Neural cell (in vitro differentiated cells): ENCODE results near the gene XRCC6. TPM values are rescaled to one million over a fixed set of nuclear protein-coding genes. Genes with fewer than 3 reads are reported as not detected.

ENCODE experiments used
- H2AFZ ChIP-seq: fragments of 200-600, 300-800 bp; sonication (generic), shearing (Covaris generic); 2 replicates; pipeline ENCODE4 v1.6.0; 2014; ENCODE audit warnings: low read depth, mild to moderate bottlenecking, antibody characterized with exemption, low read length, moderate library complexity
- H3F3A ChIP-seq: fragments of 200-600 bp; shearing (Covaris generic); 2 replicates; pipeline ENCODE4 v1.6.1; 2016; ENCODE audit warnings: mild to moderate bottlenecking, moderate library complexity, mixed read lengths, antibody characterized with exemption, low read length; ENCODE audit not compliant: insufficient read depth, poor library complexity, severe bottlenecking
- H3K27ac ChIP-seq: fragments of 200-600, 300-800 bp; sonication (generic), shearing (Covaris generic); 2 replicates; pipeline ENCODE4 v1.5.1; 2014; ENCODE audit warnings: mild to moderate bottlenecking, low read length, moderate library complexity
- H3K27me3 ChIP-seq: fragments of 300-800, 200-600 bp; sonication (generic), shearing (Covaris generic); 2 replicates; pipeline ENCODE4 v1.6.0; 2014; ENCODE audit warnings: mild to moderate bottlenecking, low read depth, low read length, moderate library complexity; ENCODE audit not compliant: insufficient read depth
- H3K36me3 ChIP-seq: fragments of 300-800, 200-600 bp; sonication (generic), shearing (Covaris generic); 2 replicates; pipeline ENCODE4 v1.5.1; 2014; ENCODE audit warnings: mild to moderate bottlenecking, antibody characterized with exemption, low read length, moderate library complexity; ENCODE audit not compliant: insufficient read depth
- H3K4me2 ChIP-seq: fragments of 300-800, 200-600 bp; sonication (generic), shearing (Covaris generic); 2 replicates; pipeline ENCODE4 v1.6.0; 2014; ENCODE audit warnings: mild to moderate bottlenecking, low read length
- H3K4me3 ChIP-seq: fragments of 300-800, 200-600 bp; sonication (generic), shearing (Covaris generic); 2 replicates; pipeline ENCODE4 v1.5.1; 2014; ENCODE audit warnings: mild to moderate bottlenecking, low read length, moderate library complexity
- H3K79me2 ChIP-seq: fragments of 200-600 bp; shearing (Covaris generic); replicated peaks from 2 replicates; pipeline ENCODE4 v1.6.0; 2014; ENCODE audit warnings: mild to moderate bottlenecking, low read length, moderate library complexity; ENCODE audit not compliant: insufficient read depth
- H3K9ac ChIP-seq: fragments of 300-800, 200-600 bp; sonication (generic), shearing (Covaris generic); 2 replicates; pipeline ENCODE4 v1.6.1; 2016; ENCODE audit warnings: mild to moderate bottlenecking, low read length, mixed read lengths
- H3K9me2 ChIP-seq: fragments of 200-600 bp; shearing (Covaris generic); 2 replicates; pipeline ENCODE4 v1.6.1; 2016; ENCODE audit warnings: mild to moderate bottlenecking, low read length, mixed read lengths; ENCODE audit not compliant: insufficient read depth
- H3K9me3 ChIP-seq: fragments of 200-600, 300-800 bp; sonication (generic), shearing (Covaris generic); 2 replicates; pipeline ENCODE4 v1.6.1; 2016; ENCODE audit warnings: mild to moderate bottlenecking, mixed run types, low read length, moderate library complexity, mixed read lengths
- H4K20me1 ChIP-seq: fragments of 200-600 bp; shearing (Covaris generic); 2 replicates; pipeline ENCODE4 v1.6.1; 2016; ENCODE audit warnings: mild to moderate bottlenecking, mixed run types; ENCODE audit not compliant: insufficient read depth
- CTCF ChIP-seq: fragments of 450-650 bp; IDR thresholded peaks from 2 replicates; pipeline ENCODE4 v1.5.1; 2014; ENCODE audit warnings: antibody characterized with exemption, mild to moderate bottlenecking, moderate library complexity; ENCODE audit not compliant: poor library complexity, severe bottlenecking
- EP300 ChIP-seq: fragments of 450-650 bp; conservative IDR thresholded peaks from 2 replicates; pipeline ENCODE4 v1.6.1; 2014; ENCODE audit warnings: antibody characterized with exemption, mild to moderate bottlenecking, moderate library complexity; ENCODE audit not compliant: poor library complexity, severe bottlenecking
- EZH2 ChIP-seq: fragments of 200-600, 300-800 bp; shearing (Covaris generic), sonication (generic); IDR thresholded peaks from 2 replicates; pipeline ENCODE4 v1.6.1; 2014; ENCODE audit warnings: antibody characterized with exemption, low read length, borderline replicate concordance, mild to moderate bottlenecking; ENCODE audit not compliant: insufficient read depth, poor library complexity, severe bottlenecking
- MXI1 ChIP-seq: fragments of 450-650 bp; conservative IDR thresholded peaks from 2 replicates; pipeline ENCODE4 v1.6.1; 2014; ENCODE audit warnings: antibody characterized with exemption, mild to moderate bottlenecking; ENCODE audit not compliant: poor library complexity, severe bottlenecking
- POLR2AphosphoS5 ChIP-seq: IDR thresholded peaks from 2 replicates; pipeline ENCODE4 v1.6.1; 2012
- RAD21 ChIP-seq: fragments of 450-650 bp; conservative IDR thresholded peaks from 2 replicates; pipeline ENCODE4 v1.6.1; 2014; ENCODE audit warnings: antibody characterized with exemption, mild to moderate bottlenecking, moderate library complexity
- SMC3 ChIP-seq: fragments of 450-650 bp; conservative IDR thresholded peaks from 2 replicates; pipeline ENCODE4 v1.6.1; 2014; ENCODE audit warnings: antibody characterized with exemption, mild to moderate bottlenecking, moderate library complexity; ENCODE audit not compliant: poor library complexity
- TAF1 ChIP-seq: IDR thresholded peaks from 2 replicates; pipeline ENCODE4 v1.6.1; 2012; ENCODE audit warnings: low read depth
- polyA plus RNA-seq: library from polyadenylated mRNA; depleted of rRNA; stranded (reverse); fragments of >200 nt; gene quantifications from 2 replicates; pipeline ENCODE4 v1.2.3, GENCODE V29; 2014
- TF ChIP-seq, protein P1 (sequence below): IDR thresholded peaks from 2 replicates; pipeline ENCODE4 v1.6.1; 2012; ENCODE audit warnings: borderline replicate concordance

XRCC6 gene
- polyA plus RNA-seq, 1 donor from 2014 or later = 398 TPM

DNA sequence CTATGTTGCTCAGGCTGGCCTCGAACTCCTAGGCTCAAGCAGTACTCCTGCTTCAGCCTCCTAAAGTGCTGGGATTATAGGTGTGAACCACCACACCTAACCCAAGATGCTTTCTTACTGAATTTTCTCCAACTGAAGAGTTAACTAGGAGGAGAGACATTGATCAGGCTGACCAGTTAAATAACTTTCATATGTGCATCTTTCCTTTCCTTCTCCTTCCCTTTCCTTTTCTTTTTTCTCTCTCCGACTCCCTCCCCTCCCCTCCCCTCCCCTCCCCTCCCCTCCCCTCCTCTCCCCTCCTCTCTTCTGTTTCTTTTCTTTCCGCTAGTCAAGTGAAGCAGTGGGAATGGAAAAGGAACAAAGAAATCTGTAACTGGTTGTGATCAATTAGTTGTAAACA, 26.7 kb downstream of the XRCC6 start:
- no peak overlapping the region for H3K9ac ChIP-seq
- H3K4me2 ChIP-seq = no peak overlapping the region
- TF ChIP-seq SMC3 = no peak
- H3K36me3 ChIP-seq = no peaks in the 10 kb centered on the region
- H3K27me3 ChIP-seq = no peaks in the 10 kb centered on the region
- H3K9me3 ChIP-seq = no peaks in the 10 kb centered on the region
- H3K9me2 ChIP-seq = no peaks in the 10 kb centered on the region
- no peaks in the 10 kb centered on the region for H4K20me1 ChIP-seq
- H3K79me2 ChIP-seq = peaks cover 1% of the 10 kb centered on the region
- no peak overlapping the region for H3K27ac ChIP-seq
- H3K4me3 ChIP-seq = no peak overlapping the region
- no peaks in the 10 kb centered on the region for H3F3A ChIP-seq
- no peak overlapping the region for H2AFZ ChIP-seq

- Histone ChIP-seq H3K27me3 (no peaks in the 10 kb centered on the region), H3K4me3 (no peak overlapping the region), H3K36me3 (no peaks in the 10 kb centered on the region), H2AFZ (no peak overlapping the region), H3K4me2 (no peak overlapping the region), H3K27ac (no peak overlapping the region), H4K20me1 (no peaks in the 10 kb centered on the region), H3F3A (no peaks in the 10 kb centered on the region), H3K9ac (no peak overlapping the region), H3K79me2 (no peaks in the 10 kb centered on the region), H3K9me2 (no peaks in the 10 kb centered on the region), H3K9me3 (no peaks in the 10 kb centered on the region)
- TF ChIP-seq SMC3 = no peak
- TF ChIP-seq POLR2AphosphoS5 = no peak
- TF ChIP-seq, protein P1, sequence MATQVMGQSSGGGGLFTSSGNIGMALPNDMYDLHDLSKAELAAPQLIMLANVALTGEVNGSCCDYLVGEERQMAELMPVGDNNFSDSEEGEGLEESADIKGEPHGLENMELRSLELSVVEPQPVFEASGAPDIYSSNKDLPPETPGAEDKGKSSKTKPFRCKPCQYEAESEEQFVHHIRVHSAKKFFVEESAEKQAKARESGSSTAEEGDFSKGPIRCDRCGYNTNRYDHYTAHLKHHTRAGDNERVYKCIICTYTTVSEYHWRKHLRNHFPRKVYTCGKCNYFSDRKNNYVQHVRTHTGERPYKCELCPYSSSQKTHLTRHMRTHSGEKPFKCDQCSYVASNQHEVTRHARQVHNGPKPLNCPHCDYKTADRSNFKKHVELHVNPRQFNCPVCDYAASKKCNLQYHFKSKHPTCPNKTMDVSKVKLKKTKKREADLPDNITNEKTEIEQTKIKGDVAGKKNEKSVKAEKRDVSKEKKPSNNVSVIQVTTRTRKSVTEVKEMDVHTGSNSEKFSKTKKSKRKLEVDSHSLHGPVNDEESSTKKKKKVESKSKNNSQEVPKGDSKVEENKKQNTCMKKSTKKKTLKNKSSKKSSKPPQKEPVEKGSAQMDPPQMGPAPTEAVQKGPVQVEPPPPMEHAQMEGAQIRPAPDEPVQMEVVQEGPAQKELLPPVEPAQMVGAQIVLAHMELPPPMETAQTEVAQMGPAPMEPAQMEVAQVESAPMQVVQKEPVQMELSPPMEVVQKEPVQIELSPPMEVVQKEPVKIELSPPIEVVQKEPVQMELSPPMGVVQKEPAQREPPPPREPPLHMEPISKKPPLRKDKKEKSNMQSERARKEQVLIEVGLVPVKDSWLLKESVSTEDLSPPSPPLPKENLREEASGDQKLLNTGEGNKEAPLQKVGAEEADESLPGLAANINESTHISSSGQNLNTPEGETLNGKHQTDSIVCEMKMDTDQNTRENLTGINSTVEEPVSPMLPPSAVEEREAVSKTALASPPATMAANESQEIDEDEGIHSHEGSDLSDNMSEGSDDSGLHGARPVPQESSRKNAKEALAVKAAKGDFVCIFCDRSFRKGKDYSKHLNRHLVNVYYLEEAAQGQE = no peak
- TF ChIP-seq RAD21 = no peak
- no peak for TF ChIP-seq TAF1
- no peak for TF ChIP-seq EP300
- TF ChIP-seq MXI1 = no peak
- no peak for TF ChIP-seq CTCF
Measured at GRCh38 chr22:41648432-41648831, 27.3 kb downstream of the XRCC6 start.

- H3K9me3 ChIP-seq = no peaks in the 10 kb centered on the region
- H3K27me3 ChIP-seq = no peaks in the 10 kb centered on the region
- TF ChIP-seq RAD21 (no peak), EZH2 (no peak), EP300 (no peak), SMC3 (no peak), CTCF (no peak), TAF1 (no peak), MXI1 (no peak), POLR2AphosphoS5 (no peak)
- TF ChIP-seq, protein P1 = no peak
- H3K9me2 ChIP-seq = no peaks in the 10 kb centered on the region
- H3K79me2 ChIP-seq = no peaks in the 10 kb centered on the region
- H3K9ac ChIP-seq = no peak overlapping the region
- H4K20me1 ChIP-seq = no peaks in the 10 kb centered on the region
- H2AFZ ChIP-seq = no peak overlapping the region
- H3K4me2 ChIP-seq = no peak overlapping the region
- H3K36me3 ChIP-seq = peaks cover 4% of the 10 kb centered on the region
- H3K27ac ChIP-seq = no peak overlapping the region
- H3K4me3 ChIP-seq = no peak overlapping the region
- H3F3A ChIP-seq = no peaks in the 10 kb centered on the region
Measured at GRCh38 chr22:41650229-41650628, 29.1 kb downstream of the XRCC6 start.
